PFSK-1 (cell line): ENCODE measurements around the gene STAP2.

Source experiments
- FOXP2 ChIP-seq: optimal IDR thresholded peaks from 2 replicates; pipeline ENCODE3; 2011; ENCODE audit warnings: borderline replicate concordance, control low read depth, inconsistent platforms; ENCODE audit not compliant: insufficient read depth; ENCODE audit errors: extremely low read length, extremely low read depth
- POLR2AphosphoS5 ChIP-seq: IDR thresholded peaks from 2 replicates; pipeline ENCODE4 v1.6.1; 2012; ENCODE audit warnings: low read depth, mild to moderate bottlenecking, control low read depth, low read length, moderate library complexity
- SIN3A ChIP-seq: IDR thresholded peaks from 2 replicates; pipeline ENCODE4 v1.6.1; 2012; ENCODE audit warnings: mild to moderate bottlenecking, low read length, moderate library complexity, borderline replicate concordance; ENCODE audit not compliant: insufficient read depth
- TAF1 ChIP-seq: IDR thresholded peaks from 2 replicates; pipeline ENCODE4 v1.6.1; 2012; ENCODE audit warnings: low read length, control low read depth, borderline replicate concordance; ENCODE audit not compliant: insufficient read depth
- TF ChIP-seq, protein P1 (sequence below), 2 experiments: IDR thresholded peaks; 2 replicates each; pipeline versions ENCODE4 v1.6.1 to v1.8.0; 2011 to 2012; ENCODE audit warnings: low read depth in 2 of 2, low read length in 2 of 2, control low read depth in 1 of 2, inconsistent platforms in 1 of 2, mild to moderate bottlenecking in 1 of 2, moderate library complexity in 1 of 2; ENCODE audit not compliant: insufficient read depth in 1 of 2

STAP2 gene

DNA sequence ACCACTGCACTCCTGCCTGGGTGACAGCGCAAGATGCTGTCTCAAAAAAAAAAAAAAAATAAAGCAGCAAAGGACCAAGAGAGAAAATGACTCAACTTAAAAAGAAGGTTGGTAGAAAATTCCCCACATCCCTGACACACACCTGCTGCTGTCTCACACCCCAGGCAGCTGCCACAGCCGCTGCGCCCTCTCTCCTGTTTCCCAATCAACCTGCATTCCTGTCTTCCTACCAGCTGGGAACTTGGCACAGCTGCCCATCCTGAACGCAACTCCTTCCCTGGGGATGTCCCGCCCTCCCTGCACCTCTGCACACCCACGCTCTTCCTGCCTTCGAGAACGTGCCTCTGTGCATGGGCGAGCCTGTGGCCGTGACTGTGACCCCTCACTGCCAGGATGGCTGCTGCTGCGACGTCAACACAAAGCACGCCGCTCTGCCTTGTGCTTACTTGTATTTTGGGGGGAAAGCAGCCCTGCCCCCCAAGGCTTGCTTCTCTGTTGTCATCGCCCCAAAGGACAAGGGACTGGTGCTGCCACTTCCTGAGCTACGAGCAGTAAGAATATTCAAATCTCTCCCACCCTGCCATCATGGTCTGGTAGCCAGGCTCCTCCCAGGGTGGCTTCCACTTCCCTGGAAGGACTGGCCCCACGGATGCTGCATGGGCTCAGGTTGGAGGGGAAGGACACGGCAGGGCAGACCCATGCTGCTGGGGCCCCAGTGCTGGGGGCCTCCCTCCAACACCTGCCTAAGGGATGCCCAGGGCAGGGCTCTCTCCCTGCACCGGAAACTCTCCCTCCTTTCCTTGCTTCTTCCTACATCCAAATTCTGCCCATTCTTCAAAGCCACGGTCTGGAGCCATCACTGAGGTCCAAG is 41.0 kb upstream of the STAP2 start:
- TF ChIP-seq, protein P1, sequence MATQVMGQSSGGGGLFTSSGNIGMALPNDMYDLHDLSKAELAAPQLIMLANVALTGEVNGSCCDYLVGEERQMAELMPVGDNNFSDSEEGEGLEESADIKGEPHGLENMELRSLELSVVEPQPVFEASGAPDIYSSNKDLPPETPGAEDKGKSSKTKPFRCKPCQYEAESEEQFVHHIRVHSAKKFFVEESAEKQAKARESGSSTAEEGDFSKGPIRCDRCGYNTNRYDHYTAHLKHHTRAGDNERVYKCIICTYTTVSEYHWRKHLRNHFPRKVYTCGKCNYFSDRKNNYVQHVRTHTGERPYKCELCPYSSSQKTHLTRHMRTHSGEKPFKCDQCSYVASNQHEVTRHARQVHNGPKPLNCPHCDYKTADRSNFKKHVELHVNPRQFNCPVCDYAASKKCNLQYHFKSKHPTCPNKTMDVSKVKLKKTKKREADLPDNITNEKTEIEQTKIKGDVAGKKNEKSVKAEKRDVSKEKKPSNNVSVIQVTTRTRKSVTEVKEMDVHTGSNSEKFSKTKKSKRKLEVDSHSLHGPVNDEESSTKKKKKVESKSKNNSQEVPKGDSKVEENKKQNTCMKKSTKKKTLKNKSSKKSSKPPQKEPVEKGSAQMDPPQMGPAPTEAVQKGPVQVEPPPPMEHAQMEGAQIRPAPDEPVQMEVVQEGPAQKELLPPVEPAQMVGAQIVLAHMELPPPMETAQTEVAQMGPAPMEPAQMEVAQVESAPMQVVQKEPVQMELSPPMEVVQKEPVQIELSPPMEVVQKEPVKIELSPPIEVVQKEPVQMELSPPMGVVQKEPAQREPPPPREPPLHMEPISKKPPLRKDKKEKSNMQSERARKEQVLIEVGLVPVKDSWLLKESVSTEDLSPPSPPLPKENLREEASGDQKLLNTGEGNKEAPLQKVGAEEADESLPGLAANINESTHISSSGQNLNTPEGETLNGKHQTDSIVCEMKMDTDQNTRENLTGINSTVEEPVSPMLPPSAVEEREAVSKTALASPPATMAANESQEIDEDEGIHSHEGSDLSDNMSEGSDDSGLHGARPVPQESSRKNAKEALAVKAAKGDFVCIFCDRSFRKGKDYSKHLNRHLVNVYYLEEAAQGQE (IDR thresholded peaks at IDR 0.05; ENCODE audit: insufficient read depth in 1 of 2, low read depth in 2 of 2, low read length in 2 of 2): no peak
- no peak for TF ChIP-seq POLR2AphosphoS5
- TF ChIP-seq FOXP2: no peak
- no peak for TF ChIP-seq SIN3A
- no peak for TF ChIP-seq TAF1

DNA sequence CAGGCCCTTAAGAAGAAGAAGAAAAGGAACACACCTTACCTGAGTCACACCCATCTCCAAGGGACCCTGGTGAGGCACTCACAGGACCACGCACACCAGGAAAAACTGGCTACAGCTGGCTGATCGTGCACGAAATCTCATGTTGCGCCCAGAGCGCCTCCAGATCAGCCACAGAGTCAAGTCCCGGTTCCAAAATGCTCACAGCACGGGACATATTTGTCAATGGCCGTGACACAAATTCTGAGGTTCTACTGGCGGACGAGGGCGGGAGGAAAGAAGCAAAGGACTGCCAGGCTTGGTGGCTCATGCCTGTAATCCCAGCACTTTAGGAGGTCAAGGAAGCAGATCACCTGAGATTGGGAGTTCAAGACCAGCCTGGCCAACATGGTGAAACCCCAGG is 40.3 kb upstream of the STAP2 start:
- TF ChIP-seq TAF1 (no peak), POLR2AphosphoS5 (no peak), SIN3A (no peak), FOXP2 (no peak)
- TF ChIP-seq, protein P1 (IDR thresholded peaks at IDR 0.05; ENCODE audit: insufficient read depth in 1 of 2, low read depth in 2 of 2, low read length in 2 of 2): no peak

DNA sequence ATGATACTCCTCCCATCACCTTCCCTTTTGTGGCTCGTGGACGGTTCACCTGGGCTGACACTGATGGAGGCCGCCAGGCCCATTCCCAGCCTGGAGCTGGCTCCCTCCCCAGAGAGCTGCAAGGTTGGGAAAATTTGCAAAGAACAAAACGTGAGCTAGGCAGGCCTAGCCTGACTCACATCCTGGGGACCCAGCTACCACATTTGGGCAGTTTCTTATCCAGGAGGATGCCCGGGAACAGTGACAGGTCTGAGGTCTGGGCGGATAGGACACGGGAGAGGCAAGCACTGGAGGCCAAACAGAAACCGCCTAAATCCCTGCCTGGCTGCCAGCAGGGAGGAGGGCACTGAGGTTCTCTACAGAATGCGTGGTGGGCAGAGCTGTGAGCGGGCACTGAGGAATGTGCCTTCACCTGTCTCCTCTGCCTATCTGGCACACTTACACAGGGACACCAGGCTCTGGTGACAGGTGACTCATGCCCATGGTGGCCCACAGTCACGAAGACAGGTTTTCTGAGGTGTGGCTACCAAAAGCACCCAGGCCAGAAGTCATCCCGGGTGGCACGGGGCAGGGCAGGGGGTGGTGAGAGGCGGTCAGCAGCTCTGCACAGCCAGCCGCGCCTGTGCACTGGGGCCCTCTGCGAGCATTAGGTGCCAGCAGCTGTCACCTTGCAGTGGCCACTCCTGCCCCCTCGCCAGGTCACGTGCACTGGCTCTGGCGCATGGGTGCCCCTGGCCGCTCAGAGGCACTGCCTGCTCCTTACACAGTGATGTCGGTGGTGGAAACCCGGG is 38.6 kb upstream of the STAP2 start:
- no peak for TF ChIP-seq TAF1
- TF ChIP-seq, protein P1 (IDR thresholded peaks at IDR 0.05; ENCODE audit: insufficient read depth in 1 of 2, low read depth in 2 of 2, low read length in 2 of 2): no peak
- TF ChIP-seq SIN3A: no peak
- TF ChIP-seq FOXP2: no peak
- no peak for TF ChIP-seq POLR2AphosphoS5

DNA sequence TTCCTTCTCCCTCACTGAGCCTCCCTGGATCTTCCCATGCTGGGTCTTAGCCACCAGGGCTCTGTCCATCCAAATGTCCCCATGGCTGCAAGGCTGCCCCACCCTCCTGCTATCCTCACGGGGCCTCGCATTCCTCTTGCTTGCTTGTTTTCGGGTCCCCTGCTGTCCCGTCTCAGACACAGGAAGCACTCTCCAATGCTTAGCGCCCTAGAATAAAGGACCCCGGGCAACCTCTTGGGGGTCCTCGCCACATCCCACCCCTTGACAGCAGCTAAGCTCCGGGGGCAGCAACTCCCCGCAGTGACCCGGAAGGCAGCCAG is 38.0 kb upstream of the STAP2 start:
- TF ChIP-seq TAF1 (no peak), POLR2AphosphoS5 (no peak), SIN3A (no peak), FOXP2 (no peak)
- TF ChIP-seq, protein P1 (IDR thresholded peaks at IDR 0.05; ENCODE audit: insufficient read depth in 1 of 2, low read depth in 2 of 2, low read length in 2 of 2): no peak
